Lung (tissue), 12 donors: Measurements from ENCODE around the gene CCDC192. TPM values are rescaled to one million over a fixed set of nuclear protein-coding genes. Genes with fewer than 3 reads are reported as not detected.

Source experiments
- ATAC-seq: fragments of 200-7000 bp; cut with Tn5 transposase; one replicate; pipeline ENCODE4 v1.9.1; 2020; ENCODE audit warnings: moderate number of reproducible peaks; ENCODE audit not compliant: insufficient read depth, low FRiP score
- DNase-seq, 3 donors: peaks; one replicate each; pipeline ENCODE4 v3.0.0-alpha.2; 2013 to 2017
- H3K27ac ChIP-seq, 2 donors: one replicate each; pipeline ENCODE4 v1.5.1; 2013; ENCODE audit warnings: mild to moderate bottlenecking in 2 of 2, moderate library complexity in 2 of 2, control low read depth in 1 of 2, inconsistent platforms in 1 of 2, low read depth in 1 of 2, low read length in 1 of 2
- H3K27me3 ChIP-seq, 3 donors: one replicate each; pipeline ENCODE4 v1.5.1; 2013; ENCODE audit warnings: low read length in 2 of 3; ENCODE audit not compliant: control insufficient read depth in 3 of 3, insufficient read depth in 3 of 3
- H3K36me3 ChIP-seq, 4 donors: one replicate each; pipeline ENCODE4 v1.5.1; 2013; ENCODE audit warnings: low read length in 4 of 4, mild to moderate bottlenecking in 1 of 4, moderate library complexity in 1 of 4; ENCODE audit not compliant: control insufficient read depth in 4 of 4, insufficient read depth in 4 of 4
- H3K4me1 ChIP-seq, 5 donors: one replicate each; pipeline ENCODE4 v1.5.1; 2013; ENCODE audit warnings: low read length in 5 of 5, mild to moderate bottlenecking in 2 of 5, moderate library complexity in 1 of 5; ENCODE audit not compliant: control insufficient read depth in 5 of 5, insufficient read depth in 5 of 5
- H3K4me3 ChIP-seq: one replicate; pipeline ENCODE4 v1.5.1; 2013; ENCODE audit warnings: mild to moderate bottlenecking, control low read depth, moderate library complexity
- H3K9ac ChIP-seq, 2 donors: one replicate each; pipeline ENCODE4 v1.5.1; 2013; ENCODE audit warnings: low read length in 2 of 2, control low read depth in 1 of 2; ENCODE audit not compliant: insufficient read depth in 1 of 2
- H3K9me3 ChIP-seq, 4 donors: one replicate each; pipeline ENCODE4 v1.5.1; 2013; ENCODE audit warnings: low read length in 3 of 4, mild to moderate bottlenecking in 1 of 4, moderate library complexity in 1 of 4; ENCODE audit not compliant: control insufficient read depth in 4 of 4, insufficient read depth in 3 of 4
- WGBS, 2 donors: extraction: QIAGEN DNeasy Blood & Tissue Kit; methylation state at CpG; one replicate each; pipeline ENCODE4 v1.1.7; 2013; 5-methylcytosine and 5-hydroxymethylcytosine counted together
- polyA plus RNA-seq, 2 donors: library from polyadenylated mRNA; stranded (reverse); fragments of 200-250 nt; gene quantifications; one replicate each; pipeline ENCODE4 v1.2.1, GENCODE V29; 2013
- total RNA-seq, 2 donors: library from RNA; depleted of rRNA in 1 of 2; stranded (reverse); fragments of >200 nt in 1 of 2; gene quantifications; one replicate each; pipeline ENCODE4 v1.2.1, GENCODE V29; 2014 to 2021
- TF ChIP-seq, protein P1 (sequence below): IDR thresholded peaks from 2 replicates; pipeline ENCODE4 v1.5.1; 2012; ENCODE audit warnings: mild to moderate bottlenecking; ENCODE audit errors: control extremely low read depth, extremely low read depth
- donor health status: control.
- donor health status: control.
- donor health status: Bipolar disorder and iron deficiency.
- donor health status: healthy.
- donor health status: DM: yes; HTN: yes; CAD: no.

Gene CCDC192
- total and polyA plus RNA-seq, 4 donors: 0.08 to 0.47 (median 0.40) TPM; not detected in 1

DNA sequence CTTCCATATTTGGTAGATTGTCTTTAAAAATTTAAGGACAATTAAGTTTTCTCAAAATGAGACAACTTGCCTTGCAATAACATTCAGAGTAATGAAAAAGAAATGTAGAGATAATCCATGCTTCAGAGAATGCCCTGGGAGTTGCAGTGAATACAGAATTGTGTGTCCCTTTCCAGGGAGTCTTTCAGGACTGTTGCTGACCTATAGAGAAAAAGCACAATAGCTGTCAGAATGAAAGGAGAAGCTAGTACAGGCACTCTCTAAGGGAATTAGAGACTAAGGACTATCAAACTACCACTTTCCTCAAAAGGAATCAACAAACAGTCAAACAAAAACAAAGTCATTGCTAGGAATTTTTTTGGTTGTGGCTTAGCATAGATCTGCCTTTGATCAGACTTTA, 93.0 kb downstream of the CCDC192 start:
- no peaks in the 10 kb centered on the region for H3K36me3 ChIP-seq
- H3K27ac ChIP-seq: no peak overlapping the region
- H3K9me3 ChIP-seq: peaks cover 0 to 5% (median 2%) of the 10 kb centered on the region in 4 donors
- no peak overlapping the region for H3K4me3 ChIP-seq
- no peaks in the 10 kb centered on the region for H3K27me3 ChIP-seq
- no peak overlapping the region for H3K9ac ChIP-seq
- ATAC-seq (no peak), DNase-seq (no peak)
- TF ChIP-seq, protein P1, sequence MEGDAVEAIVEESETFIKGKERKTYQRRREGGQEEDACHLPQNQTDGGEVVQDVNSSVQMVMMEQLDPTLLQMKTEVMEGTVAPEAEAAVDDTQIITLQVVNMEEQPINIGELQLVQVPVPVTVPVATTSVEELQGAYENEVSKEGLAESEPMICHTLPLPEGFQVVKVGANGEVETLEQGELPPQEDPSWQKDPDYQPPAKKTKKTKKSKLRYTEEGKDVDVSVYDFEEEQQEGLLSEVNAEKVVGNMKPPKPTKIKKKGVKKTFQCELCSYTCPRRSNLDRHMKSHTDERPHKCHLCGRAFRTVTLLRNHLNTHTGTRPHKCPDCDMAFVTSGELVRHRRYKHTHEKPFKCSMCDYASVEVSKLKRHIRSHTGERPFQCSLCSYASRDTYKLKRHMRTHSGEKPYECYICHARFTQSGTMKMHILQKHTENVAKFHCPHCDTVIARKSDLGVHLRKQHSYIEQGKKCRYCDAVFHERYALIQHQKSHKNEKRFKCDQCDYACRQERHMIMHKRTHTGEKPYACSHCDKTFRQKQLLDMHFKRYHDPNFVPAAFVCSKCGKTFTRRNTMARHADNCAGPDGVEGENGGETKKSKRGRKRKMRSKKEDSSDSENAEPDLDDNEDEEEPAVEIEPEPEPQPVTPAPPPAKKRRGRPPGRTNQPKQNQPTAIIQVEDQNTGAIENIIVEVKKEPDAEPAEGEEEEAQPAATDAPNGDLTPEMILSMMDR: no peak
- H3K4me1 ChIP-seq: peaks cover 0 to 2% (median 0%) of the 10 kb centered on the region in 5 donors

DNA sequence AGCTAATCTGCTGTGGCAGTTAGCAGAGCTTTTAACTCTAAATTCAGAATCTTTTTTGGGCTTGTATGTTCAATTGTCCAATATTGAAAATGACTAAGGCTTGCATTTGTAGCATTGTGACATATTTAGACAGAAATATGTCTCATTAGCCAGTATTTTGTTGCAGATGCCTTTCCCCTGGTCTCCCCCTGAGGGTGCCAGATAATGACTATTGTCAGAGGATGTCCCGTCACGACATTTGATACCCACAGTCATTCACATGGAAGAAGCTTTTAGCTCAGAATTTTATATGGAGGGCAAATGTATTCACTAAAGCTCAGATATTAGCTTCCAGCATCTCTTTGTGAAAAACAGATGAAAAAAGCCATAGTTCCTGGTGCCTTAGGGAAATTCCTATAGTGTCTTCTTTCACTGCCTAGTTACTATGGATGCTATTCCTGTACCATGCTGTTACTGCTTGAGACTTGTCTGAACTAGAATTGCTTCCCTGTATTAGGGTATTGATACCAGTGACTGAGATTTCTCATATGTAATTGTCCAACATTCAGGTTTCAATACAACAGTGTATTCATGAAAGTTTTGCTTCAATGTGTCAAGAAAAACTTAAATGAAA, 96.2 kb downstream of the CCDC192 start:
- H3K9me3 ChIP-seq: no peaks in the 10 kb centered on the region
- DNase-seq: no peak
- WGBS, 2 donors: 97 to 98% methylated on average over 2 of the region's 2 CpGs

GRCh38 chr5:127801751-127802476, 98.7 kb downstream of the CCDC192 start:
- Histone ChIP-seq H3K27ac (no peak overlapping the region), H3K36me3 (no peaks in the 10 kb centered on the region), H3K9ac (no peak overlapping the region), H3K4me1 (peaks cover 0 to 7% (median 0%) of the 10 kb centered on the region in 5 donors), H3K4me3 (no peak overlapping the region), H3K9me3 (no peaks in the 10 kb centered on the region), H3K27me3 (no peaks in the 10 kb centered on the region)
- no peak for ATAC-seq
- TF ChIP-seq, protein P1: no peak
- DNase-seq: no peak
- 60 to 79% methylated on average over 2 of the region's 2 CpGs for WGBS, 2 donors

More for the DNA sequence above, 96.2 kb downstream of the CCDC192 start:
- peaks cover 0 to 7% (median 0%) of the 10 kb centered on the region in 5 donors for H3K4me1 ChIP-seq
- TF ChIP-seq, protein P1: no peak
- no peak overlapping the region for H3K9ac ChIP-seq
- H3K27me3 ChIP-seq: no peaks in the 10 kb centered on the region
- no peaks in the 10 kb centered on the region for H3K36me3 ChIP-seq
- no peak overlapping the region for H3K27ac ChIP-seq
- no peak for ATAC-seq
- no peak overlapping the region for H3K4me3 ChIP-seq
